GM23338 (cell line): Measurements from ENCODE around the gene RAD51B. TPM values are rescaled to one million over a fixed set of nuclear protein-coding genes. Genes with fewer than 3 reads are reported as not detected.

Source experiments
- polyA plus RNA-seq: library from polyadenylated mRNA; unstranded; fragments of >200 nt; fragmentation: Nextera tagmentation; extraction: Ambion mirVana; gene quantifications from 2 replicates; pipeline ENCODE4 v1.2.1, GENCODE V29; 2016
- small RNA-seq: library from RNA; depleted of rRNA; stranded (forward); fragments of <200 nt; gene quantifications from one replicate; pipeline ENCODE3, GENCODE V24; 2014; ENCODE audit warnings: low replicate concordance
- total RNA-seq: library from RNA; depleted of rRNA; stranded (reverse); fragments of >200 nt; shearing (Covaris generic); gene quantifications from 2 replicates; pipeline ENCODE4 v1.2.3, GENCODE V29; 2014; rRNA removed

RAD51B gene
- total and polyA plus RNA-seq, 2 experiments from 2014 or later: 15.7 to 29.1 TPM

Small RNA genes lying within 50 kb of the gene (small RNA-seq; reads per million reads assigned to genes)
- gene RN7SL108P (not detected), gene RN7SL706P (0.07 reads per million), gene RNU6-921P (not detected)

Other genes starting within 250 kb of the RAD51B start
- 6.1 and 8.7 TPM in 2 replicates for gene PIGH, start 219.5 kb upstream of the RAD51B start, total RNA-seq
- gene PIGH, start 219.5 kb upstream of the RAD51B start, polyA plus RNA-seq: 8.2 and 9.3 TPM in 2 replicates
- gene ARG2, start 199.9 kb upstream of the RAD51B start, total RNA-seq: 67.2 and 69.4 TPM in 2 replicates
- 38.6 and 42.7 TPM in 2 replicates for gene ARG2, start 199.9 kb upstream of the RAD51B start, polyA plus RNA-seq
- 44.5 and 44.7 TPM in 2 replicates for gene VTI1B, start 145.1 kb upstream of the RAD51B start, total RNA-seq
- 90.2 and 96.1 TPM in 2 replicates for gene VTI1B, start 145.1 kb upstream of the RAD51B start, polyA plus RNA-seq
- gene RDH11, start 124.0 kb upstream of the RAD51B start, total RNA-seq: 139 and 142 TPM in 2 replicates
- gene RDH11, start 124.0 kb upstream of the RAD51B start, polyA plus RNA-seq: 83.5 and 95.2 TPM in 2 replicates
- gene RDH12, start 117.9 kb upstream of the RAD51B start, total RNA-seq: 0.28 and 0.54 TPM in 2 replicates
- gene RDH12, start 117.9 kb upstream of the RAD51B start, polyA plus RNA-seq: 1.6 and 1.7 TPM in 2 replicates
- gene ZFYVE26, start 3.2 kb upstream of the RAD51B start, total RNA-seq: 29.2 and 36.0 TPM in 2 replicates
- 5.2 and 5.6 TPM in 2 replicates for gene ZFYVE26, start 3.2 kb upstream of the RAD51B start, polyA plus RNA-seq